ENCODE results near the gene ZBTB48.
A peak's percentile ranks its signal among the peaks of the same experiment; 100 is the strongest.

GRCh38 chr1:6613361-6614018 is 33.7 kb downstream of the ZBTB48 start, which contains the start of gene PHF13:
- TF ChIP-seq EZH2 (IDR thresholded peaks at IDR 0.05), result no peak
- peak; percentile 80 for TF ChIP-seq FOXP2 (optimal IDR thresholded peaks at IDR 0.05; ENCODE audit: control extremely low read depth, extremely low read length, insufficient read depth)
